ENCODE data around the gene CDV3.
"Not testable (repeated sequence)": the region's sequence is repeated elsewhere in the genome, so short reads cannot be mapped to it uniquely, and the experiment has no call there.

Gene CDV3

DNA sequence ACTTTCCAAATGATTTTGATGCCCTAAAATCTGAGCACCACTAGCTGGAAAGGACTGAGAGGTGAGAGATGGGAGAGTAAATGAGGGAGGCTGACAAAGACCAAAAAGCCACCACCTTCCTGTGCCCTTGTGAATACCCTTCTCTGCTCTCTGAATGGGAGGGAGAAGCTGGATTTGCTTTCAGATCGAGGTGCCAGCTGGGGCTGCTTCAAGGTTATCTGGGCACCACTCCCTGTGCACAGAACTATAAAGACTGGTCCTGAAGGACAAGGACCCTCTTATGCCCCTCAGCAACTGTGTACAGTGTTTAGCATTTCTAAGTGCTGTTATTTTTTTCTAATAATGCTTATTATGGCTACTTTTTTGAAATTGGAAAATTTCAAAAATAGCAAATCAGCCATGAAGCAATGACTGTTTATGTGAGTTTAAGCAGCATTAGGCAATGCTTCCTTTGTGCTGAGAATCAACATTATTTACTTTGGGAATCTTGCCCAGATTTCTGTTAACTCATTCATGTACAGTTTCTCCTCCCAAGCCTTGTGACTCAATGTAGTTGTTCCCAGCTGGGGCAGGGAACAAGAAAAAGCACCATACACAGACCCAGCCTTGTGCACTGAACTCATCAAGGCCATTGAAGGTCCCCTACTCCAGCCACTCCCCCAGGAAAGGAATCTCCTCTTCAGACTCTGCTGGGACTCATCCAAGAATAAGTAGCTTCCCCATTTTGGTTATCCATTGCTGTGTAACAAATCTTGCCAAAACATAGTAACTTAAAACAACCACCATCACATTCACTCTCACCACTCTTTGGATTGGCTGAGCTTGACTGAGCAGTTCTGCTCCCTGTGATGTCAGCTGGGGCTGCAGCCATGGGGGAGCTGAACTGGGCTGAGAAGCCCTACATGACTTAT, 37.3 kb upstream of the CDV3 start:
- H3K4me3 ChIP-seq (ENCODE audit: low read depth, low read length), result no peak overlapping the region

DNA sequence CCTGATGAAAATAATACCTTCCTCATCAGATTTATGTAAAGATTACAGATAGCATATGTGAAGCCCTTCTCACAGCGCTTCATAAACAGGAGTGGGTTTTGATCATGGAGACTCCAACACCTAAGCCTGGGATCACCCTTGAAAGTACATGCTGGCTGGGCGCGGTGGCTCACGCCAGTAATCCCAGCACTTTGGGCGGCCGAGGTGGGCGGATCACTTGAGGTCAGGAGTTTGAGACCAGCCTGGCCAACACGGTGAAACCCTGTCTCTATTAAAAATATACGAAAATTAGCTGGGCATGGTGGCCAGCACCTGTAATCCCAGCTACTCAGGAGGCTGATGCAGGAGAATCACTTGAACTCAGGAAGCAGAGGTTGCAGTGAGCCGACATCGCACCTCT, 36.4 kb upstream of the CDV3 start:
- not testable (repeated sequence) for H3K4me3 ChIP-seq (ENCODE audit: low read depth, low read length); DNase-seq (ENCODE audit: low read depth)

More for the DNA sequence above, 37.3 kb upstream of the CDV3 start:
- no peak for DNase-seq (ENCODE audit: low read depth)
- TF ChIP-seq, protein P1, sequence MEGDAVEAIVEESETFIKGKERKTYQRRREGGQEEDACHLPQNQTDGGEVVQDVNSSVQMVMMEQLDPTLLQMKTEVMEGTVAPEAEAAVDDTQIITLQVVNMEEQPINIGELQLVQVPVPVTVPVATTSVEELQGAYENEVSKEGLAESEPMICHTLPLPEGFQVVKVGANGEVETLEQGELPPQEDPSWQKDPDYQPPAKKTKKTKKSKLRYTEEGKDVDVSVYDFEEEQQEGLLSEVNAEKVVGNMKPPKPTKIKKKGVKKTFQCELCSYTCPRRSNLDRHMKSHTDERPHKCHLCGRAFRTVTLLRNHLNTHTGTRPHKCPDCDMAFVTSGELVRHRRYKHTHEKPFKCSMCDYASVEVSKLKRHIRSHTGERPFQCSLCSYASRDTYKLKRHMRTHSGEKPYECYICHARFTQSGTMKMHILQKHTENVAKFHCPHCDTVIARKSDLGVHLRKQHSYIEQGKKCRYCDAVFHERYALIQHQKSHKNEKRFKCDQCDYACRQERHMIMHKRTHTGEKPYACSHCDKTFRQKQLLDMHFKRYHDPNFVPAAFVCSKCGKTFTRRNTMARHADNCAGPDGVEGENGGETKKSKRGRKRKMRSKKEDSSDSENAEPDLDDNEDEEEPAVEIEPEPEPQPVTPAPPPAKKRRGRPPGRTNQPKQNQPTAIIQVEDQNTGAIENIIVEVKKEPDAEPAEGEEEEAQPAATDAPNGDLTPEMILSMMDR (IDR thresholded peaks at IDR 0.05; ENCODE audit: insufficient read depth, low read depth, low read length, missing control alignments), result no peak

DNA sequence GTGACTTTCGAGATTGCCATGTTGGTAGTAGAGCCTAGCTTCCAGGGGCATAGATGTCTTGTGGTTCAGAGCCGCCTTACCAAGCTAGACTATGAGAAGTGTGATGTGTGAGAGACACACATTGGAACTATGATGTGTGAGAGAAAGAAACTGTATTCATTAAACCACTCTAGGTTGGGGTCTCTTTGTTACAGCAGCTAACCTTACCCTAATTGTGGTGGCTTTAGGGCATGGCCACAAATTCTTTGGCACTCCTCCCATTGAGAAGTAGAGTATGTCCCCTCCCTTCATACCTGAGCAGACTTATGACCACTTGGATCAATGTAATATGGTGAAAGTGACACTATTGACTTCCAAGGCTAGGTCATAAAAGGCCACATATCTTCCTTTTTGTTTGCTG, 35.3 kb upstream of the CDV3 start:
- no peak for DNase-seq (ENCODE audit: low read depth)
- TF ChIP-seq, protein P1 (IDR thresholded peaks at IDR 0.05; ENCODE audit: insufficient read depth, low read depth, low read length, missing control alignments), result no peak
- H3K4me3 ChIP-seq (ENCODE audit: low read depth, low read length), result no peak overlapping the region

DNA sequence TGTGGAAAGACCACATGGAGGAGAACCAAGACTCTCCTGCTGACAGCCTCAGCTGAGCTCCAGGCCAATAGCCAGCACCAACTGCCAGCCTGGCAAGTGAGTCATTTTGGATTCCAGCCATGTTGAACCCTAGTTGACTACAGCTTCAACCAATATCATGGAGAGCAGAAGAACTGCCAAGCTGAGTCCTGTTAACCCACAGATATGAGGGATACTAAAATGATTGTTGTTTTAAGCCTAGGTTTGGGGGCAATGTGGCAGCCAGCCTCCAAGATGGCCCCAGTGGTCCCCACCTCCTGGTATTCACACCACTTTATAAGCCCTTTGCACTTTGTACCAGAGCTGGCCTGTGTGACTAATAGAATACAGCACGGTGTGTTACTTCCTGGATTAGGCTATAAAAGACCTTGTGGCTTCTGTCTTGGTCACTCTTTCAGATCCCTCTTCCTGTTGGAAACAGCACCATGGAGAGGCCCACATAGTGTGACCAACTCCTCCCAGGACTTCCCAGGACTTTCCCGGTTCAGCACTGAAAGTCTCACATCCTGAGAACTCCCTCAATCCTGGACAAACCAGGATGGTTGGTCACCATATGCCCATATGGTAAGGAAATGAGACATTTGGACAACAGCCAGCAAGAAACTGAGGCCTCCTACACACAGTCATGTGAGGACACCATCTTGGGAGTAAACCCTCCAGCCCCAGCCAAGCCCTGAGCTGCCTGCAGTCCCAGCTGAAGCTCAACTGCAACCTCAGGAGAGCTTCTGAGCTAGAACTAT, 32.4 kb upstream of the CDV3 start:
- no peak overlapping the region for H3K4me3 ChIP-seq (ENCODE audit: low read depth, low read length)
- TF ChIP-seq, protein P1 (IDR thresholded peaks at IDR 0.05; ENCODE audit: insufficient read depth, low read depth, low read length, missing control alignments), result no peak
- peak; percentile 61 for DNase-seq (ENCODE audit: low read depth)

DNA sequence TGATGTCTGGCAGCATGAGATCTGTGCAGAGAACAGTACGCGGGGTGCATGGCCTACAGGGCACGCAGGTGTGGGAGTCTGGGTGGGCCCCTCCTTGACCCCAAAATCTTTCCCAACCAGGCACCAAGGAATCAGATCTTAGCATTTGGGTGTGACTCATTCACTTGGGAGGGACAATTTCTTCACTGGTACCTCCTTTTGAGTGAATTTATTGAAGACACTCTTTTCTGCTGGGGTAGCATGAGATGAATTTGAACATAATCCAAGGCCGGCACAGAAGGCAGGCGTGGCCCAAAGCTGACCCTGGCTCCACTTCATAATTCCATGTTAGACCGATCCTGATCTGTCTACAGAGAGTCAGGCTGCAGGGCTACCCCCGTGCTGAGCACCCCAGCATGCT, 30.6 kb upstream of the CDV3 start:
- no peak for DNase-seq (ENCODE audit: low read depth)
- H3K4me3 ChIP-seq (ENCODE audit: low read depth, low read length), result no peak overlapping the region
- TF ChIP-seq, protein P1 (IDR thresholded peaks at IDR 0.05; ENCODE audit: insufficient read depth, low read depth, low read length, missing control alignments), result no peak

DNA sequence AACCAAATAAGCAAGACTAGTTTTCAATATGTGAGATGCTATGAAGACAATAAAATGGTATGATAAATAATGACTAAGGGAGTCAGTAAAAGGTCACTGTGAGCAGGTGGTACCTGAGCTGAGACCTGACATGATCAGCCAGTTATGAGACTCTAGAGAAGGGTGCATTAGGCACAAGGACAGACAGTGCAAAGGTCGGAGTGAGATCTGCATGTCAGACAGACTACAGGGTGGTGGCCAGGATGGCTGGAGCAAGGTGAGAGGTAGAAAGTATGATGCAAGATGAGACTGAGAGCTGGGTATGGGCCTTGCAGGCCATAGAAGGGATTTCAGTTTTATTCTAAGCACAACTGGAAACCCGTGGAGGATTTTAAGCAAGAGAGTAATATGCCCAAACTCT, 28.5 kb upstream of the CDV3 start:
- H3K4me3 ChIP-seq (ENCODE audit: low read depth, low read length); DNase-seq (ENCODE audit: low read depth): not testable (repeated sequence)

DNA sequence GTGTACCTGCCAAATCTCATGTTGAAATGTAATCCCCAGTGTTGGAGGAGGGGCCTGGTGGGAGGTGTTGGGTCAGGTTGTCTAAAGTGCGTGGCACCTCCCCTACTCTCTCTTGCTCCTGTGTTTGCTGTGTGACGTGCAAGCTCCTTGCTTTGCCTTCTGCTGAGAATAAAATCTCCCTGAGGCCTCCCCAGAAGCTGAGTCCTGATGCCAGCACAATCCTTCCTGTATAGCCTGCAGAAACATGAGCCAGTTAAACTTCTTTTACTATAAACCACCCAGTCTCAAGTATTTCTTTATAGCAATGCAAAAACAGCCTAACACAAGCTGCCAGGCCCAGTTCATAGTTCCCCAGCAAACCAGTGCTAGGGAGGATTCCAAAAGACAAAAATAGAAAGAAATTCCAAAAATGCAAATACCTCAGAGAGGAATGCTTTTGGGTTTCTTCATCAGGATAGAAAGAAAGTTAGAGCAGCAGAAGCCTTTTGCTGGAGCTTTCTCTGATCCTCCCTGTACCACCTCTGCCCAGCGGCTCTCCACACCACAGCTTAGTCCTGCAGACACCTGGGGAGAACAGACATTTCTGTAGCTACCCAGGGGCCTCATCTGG, 25.9 kb upstream of the CDV3 start:
- no peak for DNase-seq (ENCODE audit: low read depth)
- H3K4me3 ChIP-seq (ENCODE audit: low read depth, low read length), result no peak overlapping the region
- TF ChIP-seq, protein P1 (IDR thresholded peaks at IDR 0.05; ENCODE audit: insufficient read depth, low read depth, low read length, missing control alignments), result no peak
